Adrenal gland (tissue), 5 donors: ENCODE results near the gene PAX5.

Source experiments
- POLR2A ChIP-seq, 2 donors: fragments of 450-650 bp; IDR thresholded peaks; one replicate each; pipeline ENCODE4 v1.6.1; 2017; ENCODE audit warnings: antibody characterized with exemption in 2 of 2, mild to moderate bottlenecking in 2 of 2, moderate library complexity in 1 of 2
- TF ChIP-seq, protein P1 (sequence below), 6 experiments: fragments of 450-650 bp in 4 of 6; fragments of 200-600 bp in 2 of 6; sonication (generic) in 1 of 6; IDR thresholded peaks; 1 replicate in 5 of 6; 2 replicates in 1 of 6; pipeline versions ENCODE4 v1.5.1 to v1.8.0; 2016 to 2021; ENCODE audit warnings: antibody characterized with exemption in 6 of 6, mild to moderate bottlenecking in 2 of 6, moderate library complexity in 1 of 6
- donor health status: DM: no; HTN: no; CAD: no.

DNA sequence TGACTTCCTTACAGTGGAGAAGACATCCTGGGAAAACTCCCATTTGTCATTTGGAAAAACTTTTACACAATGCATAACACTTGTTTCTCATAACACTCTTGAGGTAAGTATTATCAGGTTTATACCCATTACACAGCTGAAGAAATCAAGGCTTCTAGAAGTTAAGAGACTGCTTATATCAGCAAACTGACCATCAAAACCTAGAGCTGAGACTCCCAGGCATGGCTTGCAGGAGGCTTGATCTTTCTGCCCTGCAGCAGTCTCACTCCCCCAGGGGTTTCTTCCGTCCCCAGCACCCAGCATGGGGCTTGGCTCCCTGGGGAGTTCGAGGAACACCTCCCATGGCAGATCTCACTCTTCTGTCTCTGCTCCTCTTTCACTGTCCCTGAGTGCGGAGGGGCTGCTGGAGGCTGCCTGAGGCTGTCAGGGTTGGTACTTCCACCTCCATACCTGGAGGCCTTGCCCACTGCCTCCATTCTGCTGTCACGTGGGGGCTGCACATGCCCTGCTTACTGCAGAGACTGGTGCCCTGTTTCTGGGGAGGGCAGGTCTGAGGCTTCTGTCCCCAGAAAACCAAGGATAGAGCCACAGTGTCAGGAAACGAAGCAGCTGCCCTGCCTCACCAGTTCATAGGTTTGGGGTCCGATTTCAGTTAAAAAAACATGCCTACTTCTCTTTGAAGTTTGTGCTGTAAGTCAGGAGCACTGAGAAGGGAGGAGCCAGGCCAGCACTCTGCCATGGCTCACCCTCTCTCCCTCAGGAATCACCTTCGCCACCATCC lies 202.5 kb downstream of the PAX5 start:
- TF ChIP-seq, protein P1, sequence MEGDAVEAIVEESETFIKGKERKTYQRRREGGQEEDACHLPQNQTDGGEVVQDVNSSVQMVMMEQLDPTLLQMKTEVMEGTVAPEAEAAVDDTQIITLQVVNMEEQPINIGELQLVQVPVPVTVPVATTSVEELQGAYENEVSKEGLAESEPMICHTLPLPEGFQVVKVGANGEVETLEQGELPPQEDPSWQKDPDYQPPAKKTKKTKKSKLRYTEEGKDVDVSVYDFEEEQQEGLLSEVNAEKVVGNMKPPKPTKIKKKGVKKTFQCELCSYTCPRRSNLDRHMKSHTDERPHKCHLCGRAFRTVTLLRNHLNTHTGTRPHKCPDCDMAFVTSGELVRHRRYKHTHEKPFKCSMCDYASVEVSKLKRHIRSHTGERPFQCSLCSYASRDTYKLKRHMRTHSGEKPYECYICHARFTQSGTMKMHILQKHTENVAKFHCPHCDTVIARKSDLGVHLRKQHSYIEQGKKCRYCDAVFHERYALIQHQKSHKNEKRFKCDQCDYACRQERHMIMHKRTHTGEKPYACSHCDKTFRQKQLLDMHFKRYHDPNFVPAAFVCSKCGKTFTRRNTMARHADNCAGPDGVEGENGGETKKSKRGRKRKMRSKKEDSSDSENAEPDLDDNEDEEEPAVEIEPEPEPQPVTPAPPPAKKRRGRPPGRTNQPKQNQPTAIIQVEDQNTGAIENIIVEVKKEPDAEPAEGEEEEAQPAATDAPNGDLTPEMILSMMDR (IDR thresholded peaks at IDR 0.05): no peak
- TF ChIP-seq POLR2A (IDR thresholded peaks at IDR 0.05): no peak
